ENCODE measurements around the gene TMEM80. TPM values are rescaled to one million over a fixed set of nuclear protein-coding genes. Genes with fewer than 3 reads are reported as not detected.

TMEM80 gene
- total RNA-seq, 4 donors from 2014 or later = 3.2 to 22.3 (median 14.3) TPM

Other genes starting within 250 kb of the TMEM80 start
- gene PTDSS2, start 245.5 kb upstream of the TMEM80 start, total RNA-seq = 10 to 100 TPM; 21.7 to 31.5 (median 23.7) TPM
- 100 to 1,000 TPM; 138 to 197 (median 159) TPM for gene RNH1, start 188.6 kb upstream of the TMEM80 start, total RNA-seq
- gene HRAS, start 160.2 kb upstream of the TMEM80 start, total RNA-seq = 10 to 100 TPM; 17.1 to 50.0 (median 37.6) TPM
- gene LRRC56, start 158.3 kb upstream of the TMEM80 start, total RNA-seq = under 1 TPM in 2 of 4 donors, not detected in 2; 0.29 to 0.36 TPM
- gene LMNTD2, start 135.1 kb upstream of the TMEM80 start, total RNA-seq = 1 to 10 TPM in 1 of 4 donors, under 1 TPM in 1, not detected in 2; 0.13 to 1.5 TPM
- gene RASSF7, start 134.8 kb upstream of the TMEM80 start, total RNA-seq = 1 to 10 TPM in 1 of 4 donors, under 1 TPM in 3; 0.56 to 2.4 (median 0.70) TPM
- gene PHRF1, start 119.3 kb upstream of the TMEM80 start, total RNA-seq = 10 to 100 TPM in 3 of 4 donors, 1 to 10 TPM in 1; 9.2 to 22.6 (median 20.8) TPM
- 10 to 100 TPM; 15.5 to 37.1 (median 26.3) TPM for gene IRF7, start 79.9 kb upstream of the TMEM80 start, total RNA-seq
- gene CDHR5, start 70.9 kb upstream of the TMEM80 start, total RNA-seq = 1 to 10 TPM in 1 of 4 donors, under 1 TPM in 1, not detected in 2; 0.95 to 1.8 TPM
- not detected for gene SCT, start 68.6 kb upstream of the TMEM80 start, total RNA-seq
- not detected for gene DRD4, start 58.5 kb upstream of the TMEM80 start, total RNA-seq
- 10 to 100 TPM; 14.8 to 42.4 (median 25.2) TPM for gene DEAF1, start 594 bp upstream of the TMEM80 start, total RNA-seq
- gene EPS8L2, start 10.4 kb downstream of the TMEM80 start, total RNA-seq = 1 to 10 TPM in 3 of 4 donors, under 1 TPM in 1; 0.42 to 3.3 (median 1.8) TPM
- gene TALDO1, start 51.6 kb downstream of the TMEM80 start, total RNA-seq = 100 to 1,000 TPM in 3 of 4 donors, 10 to 100 TPM in 1; 98.6 to 167 (median 153) TPM
- gene GATD1, start 81.7 kb downstream of the TMEM80 start, total RNA-seq = 10 to 100 TPM in 2 of 4 donors, 1 to 10 TPM in 2; 3.5 to 10.6 (median 9.4) TPM
- under 1 TPM in 1 of 4 donors, not detected in 3; 0.20 TPM for gene CEND1, start 94.3 kb downstream of the TMEM80 start, total RNA-seq
- gene SLC25A22, start 102.5 kb downstream of the TMEM80 start, total RNA-seq = 1 to 10 TPM in 2 of 4 donors, under 1 TPM in 1, not detected in 1; 0.80 to 1.5 (median 1.0) TPM
- 10 to 100 TPM in 2 of 4 donors, 1 to 10 TPM in 2; 6.3 to 35.7 (median 10.2) TPM for gene PIDD1, start 109.4 kb downstream of the TMEM80 start, total RNA-seq
- 100 to 1,000 TPM; 314 to 600 (median 440) TPM for gene RPLP2, start 114.2 kb downstream of the TMEM80 start, total RNA-seq
- gene PNPLA2, start 123.1 kb downstream of the TMEM80 start, total RNA-seq = 10 to 100 TPM; 58.9 to 93.3 (median 91.7) TPM
- gene CRACR2B, start 132.1 kb downstream of the TMEM80 start, total RNA-seq = 1 to 10 TPM; 3.3 to 4.5 (median 4.0) TPM
- gene CD151, start 137.1 kb downstream of the TMEM80 start, total RNA-seq = 100 to 1,000 TPM in 3 of 4 donors, 10 to 100 TPM in 1; 77.0 to 206 (median 169) TPM
- gene POLR2L, start 146.7 kb downstream of the TMEM80 start, total RNA-seq = 10 to 100 TPM; 66.0 to 94.6 (median 81.2) TPM
- 10 to 100 TPM; 14.4 to 34.8 (median 21.5) TPM for gene TSPAN4, start 147.0 kb downstream of the TMEM80 start, total RNA-seq
- 10 to 100 TPM; 23.3 to 43.2 (median 33.1) TPM for gene CHID1, start 215.0 kb downstream of the TMEM80 start, total RNA-seq
- gene AP2A2, start 230.1 kb downstream of the TMEM80 start, total RNA-seq = 10 to 100 TPM; 21.2 to 26.1 (median 25.7) TPM